Activated CD8-positive, alpha-beta T cell treated with anti-CD3 and anti-CD28 coated beads, Interleukin-2, amount 10 ng/mL, durations not matched to agents 7 days and 5 days (primary cell): ENCODE results near the gene CPVL. TPM values are rescaled to one million over a fixed set of nuclear protein-coding genes. Genes with fewer than 3 reads are reported as not detected.

Experiments used
- ATAC-seq: fragments of 150-1000 bp; cut with Tn5 transposase; one replicate; pipeline ENCODE4 v1.10.0; 2021; ENCODE audit warnings: moderate library complexity
- CTCF ChIA-PET: fragments of 350-600 bp; sonication (Branson Sonifier 250); formaldehyde crosslinking; loops from one replicate; lab custom pipeline; 2021; ENCODE audit warnings: antibody characterized with exemption; lab: Charles Lee
- POLR2A ChIA-PET: fragments of 350-600 bp; sonication (Branson Sonifier 250); formaldehyde crosslinking; loops from one replicate; lab custom pipeline; 2021; ENCODE audit warnings: antibody characterized with exemption; lab: Charles Lee
- DNase-seq: peaks from one replicate; pipeline ENCODE4 v3.0.0-alpha.2; 2020
- H3K27ac Mint-ChIP-seq: one replicate; pipeline ENCODE4 v1.8.0; 2021; ENCODE audit warnings: mild to moderate bottlenecking, mixed read lengths
- H3K27me3 Mint-ChIP-seq: one replicate; pipeline ENCODE4 v1.8.0; 2021; ENCODE audit warnings: low read depth, mixed read lengths
- H3K36me3 Mint-ChIP-seq: one replicate; pipeline ENCODE4 v1.8.0; 2021; ENCODE audit warnings: low read depth, mixed read lengths
- H3K4me1 Mint-ChIP-seq: one replicate; pipeline ENCODE4 v1.8.0; 2021; ENCODE audit warnings: low read depth, mixed read lengths
- H3K4me3 Mint-ChIP-seq: one replicate; pipeline ENCODE4 v1.8.0; 2021; ENCODE audit warnings: mild to moderate bottlenecking, mixed read lengths
- H3K9me3 Mint-ChIP-seq: one replicate; pipeline ENCODE4 v1.8.0; 2022; ENCODE audit warnings: mixed read lengths; ENCODE audit not compliant: insufficient read depth
- total RNA-seq, 2 experiments: library from RNA; stranded (reverse); gene quantifications; one replicate each; pipeline ENCODE4 v1.2.3, GENCODE V29; 2021

CPVL gene
- total RNA-seq, 2 experiments from 2014 or later = not detected

DNA sequence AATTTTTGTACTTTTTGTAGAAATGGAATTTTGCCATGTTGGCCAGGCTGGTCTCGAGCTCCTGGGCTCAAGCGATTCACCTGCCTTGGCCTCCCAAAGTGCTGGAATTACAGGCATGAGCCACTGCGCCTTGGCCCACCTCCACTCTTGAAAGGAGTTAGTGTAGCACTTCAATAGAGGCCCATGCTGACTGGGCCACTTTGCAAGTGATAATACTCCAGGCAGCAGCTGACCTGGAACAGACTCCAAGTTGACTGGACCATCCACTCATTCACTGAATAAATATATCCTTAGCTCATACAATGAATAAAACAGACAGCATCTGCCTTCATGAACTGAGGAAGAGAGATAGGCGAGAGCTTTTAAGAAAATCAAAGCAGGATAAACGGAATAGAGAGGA lies 14.7 kb downstream of the CPVL start:
- no peaks in the 10 kb centered on the region for H3K36me3 Mint-ChIP-seq
- DNase-seq (no peak), ATAC-seq (no peak)
- H3K4me1 Mint-ChIP-seq = no peaks in the 10 kb centered on the region
- peaks cover 20% of the 10 kb centered on the region for H3K27me3 Mint-ChIP-seq
- no peaks in the 10 kb centered on the region for H3K9me3 Mint-ChIP-seq
- POLR2A ChIA-PET = no interaction called here
- CTCF ChIA-PET = no interaction called here
- no peak overlapping the region for H3K4me3 Mint-ChIP-seq
- no peak overlapping the region for H3K27ac Mint-ChIP-seq

DNA sequence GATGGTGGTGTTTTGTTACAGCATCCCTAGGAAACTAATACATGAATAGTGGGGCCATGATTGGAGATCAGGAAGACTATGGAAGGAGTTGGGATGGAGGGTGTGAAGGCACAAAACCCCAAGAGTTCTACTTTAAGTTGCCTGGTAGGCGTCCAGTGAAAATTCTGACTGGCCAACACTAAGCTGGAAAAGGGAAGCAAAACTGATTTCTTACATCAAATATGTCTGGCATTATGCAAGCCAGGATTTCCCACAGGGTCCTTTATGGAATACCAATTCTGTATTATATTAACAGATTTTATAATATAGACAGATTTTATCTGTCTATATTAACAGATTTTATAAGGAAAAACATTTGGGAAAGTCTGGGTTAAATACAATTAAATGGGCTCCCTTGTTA lies 16.2 kb downstream of the CPVL start:
- peaks cover 23% of the 10 kb centered on the region for H3K27me3 Mint-ChIP-seq
- H3K4me1 Mint-ChIP-seq = no peaks in the 10 kb centered on the region
- H3K36me3 Mint-ChIP-seq = no peaks in the 10 kb centered on the region
- DNase-seq = no peak
- CTCF ChIA-PET = no interaction called here
- H3K27ac Mint-ChIP-seq = no peak overlapping the region
- no peak overlapping the region for H3K4me3 Mint-ChIP-seq
- no peaks in the 10 kb centered on the region for H3K9me3 Mint-ChIP-seq
- POLR2A ChIA-PET = no interaction called here
- no peak for ATAC-seq

DNA sequence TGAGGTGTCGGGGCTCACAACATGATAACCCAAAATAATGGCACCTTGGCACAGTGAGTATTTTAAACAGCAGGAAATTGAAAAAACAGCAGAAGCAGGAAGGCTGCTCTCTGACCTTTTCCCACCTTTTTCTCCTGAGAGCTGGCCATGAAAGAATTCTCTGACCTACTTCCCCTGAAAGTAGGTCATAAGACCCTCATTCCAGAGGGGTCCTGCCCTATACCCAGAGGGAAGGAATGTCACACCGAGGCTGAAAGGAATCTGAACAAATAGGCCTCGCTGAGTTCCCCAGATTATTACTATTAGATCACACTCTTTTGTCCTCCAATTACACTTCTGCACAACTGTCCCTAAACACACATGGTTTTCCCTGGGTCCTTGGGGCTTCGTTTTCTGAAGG lies 18.8 kb downstream of the CPVL start:
- no peak overlapping the region for H3K4me3 Mint-ChIP-seq
- no peak for DNase-seq
- H3K4me1 Mint-ChIP-seq = no peaks in the 10 kb centered on the region
- no peaks in the 10 kb centered on the region for H3K9me3 Mint-ChIP-seq
- no peak overlapping the region for H3K27ac Mint-ChIP-seq
- ChIA-PET CTCF (interaction anchor here (1.6 to 2.1 kb wide), 2 partner anchors 21 to 205 kb away, joined by 5 to 6 read pairs; no protein-coding TSS in a partner anchor), POLR2A (no interaction called here)
- no peak for ATAC-seq
- peaks cover 13% of the 10 kb centered on the region for H3K27me3 Mint-ChIP-seq
- H3K36me3 Mint-ChIP-seq = no peaks in the 10 kb centered on the region

DNA sequence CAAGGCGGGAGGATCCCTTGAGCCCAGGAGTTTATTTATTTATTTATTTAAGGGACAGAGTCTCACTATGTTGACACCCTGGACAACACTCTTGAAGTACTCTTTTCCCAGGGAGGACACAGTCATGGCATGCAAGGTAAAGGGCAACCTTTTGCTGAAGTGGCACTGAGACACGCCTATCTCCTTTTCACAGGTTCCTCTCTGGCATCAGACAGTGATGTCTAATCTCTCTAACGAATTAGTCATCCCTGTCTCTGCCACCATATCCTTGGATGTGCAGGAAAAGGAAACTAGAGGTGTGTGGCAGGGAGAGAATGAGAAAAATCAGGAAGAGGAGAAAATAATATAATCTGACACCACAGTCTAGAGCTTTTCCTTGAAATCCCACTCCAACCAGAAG lies 19.5 kb downstream of the CPVL start:
- H3K27ac Mint-ChIP-seq = no peak overlapping the region
- peaks cover 13% of the 10 kb centered on the region for H3K27me3 Mint-ChIP-seq
- no peaks in the 10 kb centered on the region for H3K36me3 Mint-ChIP-seq
- CTCF ChIA-PET = interaction anchor here (0.7 to 2.1 kb wide), 3 partner anchors 20 to 205 kb away, joined by 3 to 6 read pairs (median 3); no protein-coding TSS in a partner anchor
- H3K9me3 Mint-ChIP-seq = no peaks in the 10 kb centered on the region
- no peak overlapping the region for H3K4me3 Mint-ChIP-seq
- no peak for DNase-seq
- no peak for ATAC-seq
- no peaks in the 10 kb centered on the region for H3K4me1 Mint-ChIP-seq
- POLR2A ChIA-PET = no interaction called here

DNA sequence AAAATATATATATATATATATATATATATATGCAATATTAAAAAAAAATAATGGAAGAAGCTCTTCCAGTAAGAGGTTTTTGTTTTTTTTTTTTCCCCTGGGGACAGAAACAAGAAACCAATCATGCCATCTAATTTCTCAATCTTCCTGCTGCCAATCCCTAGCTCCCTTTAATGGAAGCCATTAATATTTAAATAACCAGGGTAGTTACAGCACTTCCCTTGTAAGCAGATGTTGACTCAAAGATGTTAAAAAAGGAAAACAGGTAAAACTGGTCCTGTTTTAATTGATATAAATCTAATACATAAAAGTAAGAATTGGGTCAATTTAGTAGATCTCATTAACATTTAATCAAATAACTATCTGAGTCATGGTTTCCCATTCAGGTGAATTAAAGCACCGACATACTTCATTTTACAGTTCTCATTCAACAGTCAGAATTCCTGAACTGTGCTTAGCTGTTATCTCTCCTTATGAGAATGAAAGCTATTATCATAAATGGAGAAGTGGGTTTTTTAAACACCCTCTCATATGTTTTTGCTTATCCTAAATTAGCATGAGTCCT lies 22.6 kb downstream of the CPVL start:
- no peak overlapping the region for H3K27ac Mint-ChIP-seq
- H3K9me3 Mint-ChIP-seq = no peaks in the 10 kb centered on the region
- H3K36me3 Mint-ChIP-seq = no peaks in the 10 kb centered on the region
- CTCF ChIA-PET = no interaction called here
- DNase-seq (no peak), ATAC-seq (no peak)
- H3K4me3 Mint-ChIP-seq = no peak overlapping the region
- H3K27me3 Mint-ChIP-seq = peaks cover 8% of the 10 kb centered on the region
- no peaks in the 10 kb centered on the region for H3K4me1 Mint-ChIP-seq
- POLR2A ChIA-PET = no interaction called here

DNA sequence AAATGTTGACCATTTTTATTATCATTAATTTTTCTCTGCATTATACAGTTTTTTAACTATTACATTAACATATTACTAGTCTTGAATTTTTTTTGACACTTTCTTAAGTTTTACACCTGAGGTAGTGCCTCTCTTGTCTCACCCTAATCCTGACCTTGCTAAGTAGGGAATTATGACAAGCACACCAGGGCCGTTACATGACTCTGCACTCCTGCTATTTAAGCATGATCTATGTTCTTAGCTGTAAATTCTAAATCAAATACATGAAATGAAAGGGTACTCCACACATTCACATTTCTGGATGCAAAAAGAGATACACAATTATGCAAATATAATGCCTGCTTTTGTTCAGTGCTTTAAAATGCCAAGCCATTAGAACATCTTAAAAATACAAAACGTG lies 23.6 kb downstream of the CPVL start:
- ChIA-PET CTCF (no interaction called here), POLR2A (no interaction called here)
- no peak overlapping the region for H3K4me3 Mint-ChIP-seq
- H3K27me3 Mint-ChIP-seq = peaks cover 10% of the 10 kb centered on the region
- no peaks in the 10 kb centered on the region for H3K9me3 Mint-ChIP-seq
- H3K4me1 Mint-ChIP-seq = no peaks in the 10 kb centered on the region
- no peak overlapping the region for H3K27ac Mint-ChIP-seq
- no peaks in the 10 kb centered on the region for H3K36me3 Mint-ChIP-seq
- no peak for DNase-seq
- no peak for ATAC-seq

DNA sequence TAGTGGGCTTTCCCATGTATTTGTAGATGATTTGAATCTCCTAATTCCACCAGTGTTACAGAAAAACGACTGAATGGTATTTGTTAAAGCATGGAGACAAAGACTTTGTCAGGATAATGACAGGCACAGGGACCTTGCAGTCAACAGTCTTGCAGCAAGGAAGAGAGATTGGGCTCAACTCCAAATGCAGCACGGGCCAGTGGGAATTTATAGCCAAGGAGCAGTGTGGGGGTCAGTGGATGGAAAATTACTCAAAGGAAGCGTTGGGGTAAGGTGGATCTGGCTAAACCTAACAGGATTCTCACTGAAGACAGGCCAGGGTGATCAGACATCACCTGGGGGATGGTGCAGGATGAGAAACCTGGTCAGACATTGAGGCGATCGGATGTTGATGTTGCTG lies 24.3 kb downstream of the CPVL start:
- CTCF ChIA-PET = interaction anchor here (1.1 kb wide), 1 partner anchor 15 kb away, joined by 3 read pairs; no protein-coding TSS in a partner anchor
- no peaks in the 10 kb centered on the region for H3K36me3 Mint-ChIP-seq
- no peak for DNase-seq
- POLR2A ChIA-PET = interaction anchor here (0.6 kb wide), 1 partner anchor 180 kb away, joined by 3 read pairs; no protein-coding TSS in a partner anchor
- H3K27ac Mint-ChIP-seq = no peak overlapping the region
- no peaks in the 10 kb centered on the region for H3K9me3 Mint-ChIP-seq
- no peak for ATAC-seq
- no peak overlapping the region for H3K4me3 Mint-ChIP-seq
- no peaks in the 10 kb centered on the region for H3K4me1 Mint-ChIP-seq
- H3K27me3 Mint-ChIP-seq = peaks cover 14% of the 10 kb centered on the region

DNA sequence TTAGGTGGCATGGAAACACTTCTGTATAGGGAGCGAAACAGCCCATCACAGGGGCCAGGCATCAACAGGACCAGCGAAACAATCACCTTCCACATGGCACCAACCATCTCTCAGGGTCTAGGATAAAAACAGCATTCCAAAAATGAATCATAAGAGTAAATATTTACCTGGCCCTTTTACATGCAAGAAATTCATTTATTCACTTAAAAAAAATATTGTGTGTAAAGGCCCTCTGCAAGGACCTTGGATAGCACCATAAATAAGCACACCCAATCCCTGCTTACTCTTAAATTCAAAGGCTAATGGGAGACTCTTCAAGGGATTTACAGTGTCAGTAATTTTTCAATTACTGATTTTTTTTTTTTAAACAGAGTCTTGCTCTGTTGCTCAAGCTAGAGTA lies 25.4 kb downstream of the CPVL start:
- ATAC-seq (no peak), DNase-seq (no peak)
- Mint-ChIP-seq H3K9me3 (no peaks in the 10 kb centered on the region), H3K4me1 (no peaks in the 10 kb centered on the region), H3K4me3 (no peak overlapping the region), H3K36me3 (no peaks in the 10 kb centered on the region), H3K27me3 (peaks cover 15% of the 10 kb centered on the region), H3K27ac (no peak overlapping the region)
- POLR2A ChIA-PET = no interaction called here
- CTCF ChIA-PET = interaction anchor here (1.1 kb wide), 1 partner anchor 14 kb away, joined by 3 read pairs; no protein-coding TSS in a partner anchor

DNA sequence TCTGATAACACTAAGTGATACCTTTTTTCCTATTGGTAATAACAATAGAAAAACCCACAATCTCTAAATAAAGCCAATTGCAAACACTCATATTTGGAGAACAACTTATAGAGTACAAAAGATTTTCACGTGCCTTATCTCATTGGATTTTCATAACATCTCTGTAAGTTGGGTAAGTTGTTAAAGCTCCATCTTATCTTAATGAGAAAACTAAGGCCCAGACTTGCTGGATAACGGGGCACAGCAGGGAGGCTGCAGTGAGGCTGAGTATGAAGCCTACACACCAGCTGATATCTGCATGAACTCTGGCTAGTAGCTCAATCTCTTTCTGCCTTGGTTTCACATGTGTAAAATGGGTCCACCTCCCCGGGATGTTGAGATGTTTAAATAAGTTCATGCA lies 26.8 kb downstream of the CPVL start:
- H3K27ac Mint-ChIP-seq = no peak overlapping the region
- H3K4me1 Mint-ChIP-seq = no peaks in the 10 kb centered on the region
- ChIA-PET CTCF (interaction anchor here (0.7 to 1.3 kb wide), 3 partner anchors 13 to 1330 kb away, joined by 3 to 4 read pairs (median 3); no protein-coding TSS in a partner anchor), POLR2A (no interaction called here)
- ATAC-seq (no peak), DNase-seq (no peak)
- no peaks in the 10 kb centered on the region for H3K9me3 Mint-ChIP-seq
- H3K4me3 Mint-ChIP-seq = no peak overlapping the region
- H3K36me3 Mint-ChIP-seq = no peaks in the 10 kb centered on the region
- peaks cover 25% of the 10 kb centered on the region for H3K27me3 Mint-ChIP-seq

DNA sequence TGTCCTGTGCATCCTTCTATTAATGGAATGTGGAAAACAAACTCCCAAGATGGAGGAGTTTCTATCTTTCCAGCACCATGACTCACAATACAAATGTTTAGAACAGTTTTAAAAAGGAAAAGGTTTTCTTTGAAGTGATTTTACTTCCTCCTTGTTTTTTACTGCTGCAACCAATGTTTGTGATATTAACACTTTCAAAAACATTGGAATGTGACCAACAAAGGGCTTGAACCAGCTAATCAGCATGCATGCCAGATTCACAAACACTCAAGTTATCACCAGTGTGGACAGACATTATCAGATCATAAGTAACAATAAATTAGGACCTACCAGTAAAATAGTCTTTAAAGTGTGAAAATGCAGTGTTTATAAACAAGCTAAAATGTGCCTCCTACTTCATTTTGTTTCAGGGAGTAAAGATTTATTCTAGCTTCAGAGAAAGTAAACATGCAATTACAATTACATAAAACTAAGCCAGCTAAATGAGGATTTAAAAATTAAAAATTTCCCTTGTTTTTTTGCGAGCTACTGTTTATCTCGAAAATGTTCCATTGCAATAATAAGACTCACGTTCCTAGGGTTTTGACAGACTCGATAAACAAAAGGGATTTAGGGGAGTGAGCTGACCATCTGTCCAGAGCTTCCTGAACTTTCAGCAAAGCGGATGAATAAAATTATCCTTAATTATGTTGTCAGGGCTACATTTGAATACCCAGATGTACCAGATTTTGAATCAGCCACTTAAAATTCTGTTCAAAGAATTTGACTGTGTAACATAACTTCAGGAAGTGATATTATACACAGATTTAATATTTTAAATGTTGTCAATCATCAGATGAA lies 29.8 kb downstream of the CPVL start:
- Mint-ChIP-seq H3K4me3 (no peak overlapping the region), H3K27ac (no peak overlapping the region), H3K27me3 (peaks cover 25% of the 10 kb centered on the region), H3K9me3 (no peaks in the 10 kb centered on the region), H3K36me3 (no peaks in the 10 kb centered on the region), H3K4me1 (peaks cover 11% of the 10 kb centered on the region)
- ATAC-seq = no peak
- POLR2A ChIA-PET = no interaction called here
- no peak for DNase-seq
- CTCF ChIA-PET = interaction anchor here (1.1 to 1.8 kb wide), 3 partner anchors 10 to 292 kb away, joined by 3 to 8 read pairs (median 4); no protein-coding TSS in a partner anchor

DNA sequence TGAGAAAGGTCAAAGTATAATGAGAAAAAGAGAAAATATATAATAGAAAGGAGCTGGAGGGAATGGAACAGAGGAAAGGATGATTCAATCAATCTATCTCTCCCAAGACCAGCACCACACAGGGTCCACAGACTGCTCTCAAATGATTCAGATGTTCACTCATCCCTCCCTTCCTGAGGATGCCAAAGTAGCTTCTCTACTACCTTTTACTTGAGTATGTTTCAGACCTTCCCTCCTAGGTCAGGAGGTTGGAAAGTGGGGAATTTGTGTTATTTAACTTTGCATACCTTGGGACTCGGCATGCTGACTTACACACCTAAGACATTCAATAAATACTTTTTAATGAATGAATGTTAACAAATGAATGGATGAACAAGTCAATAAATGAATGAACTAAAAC lies 30.6 kb downstream of the CPVL start:
- Mint-ChIP-seq H3K36me3 (no peaks in the 10 kb centered on the region), H3K9me3 (no peaks in the 10 kb centered on the region), H3K27ac (no peak overlapping the region), H3K4me3 (no peak overlapping the region), H3K27me3 (peaks cover 30% of the 10 kb centered on the region), H3K4me1 (peaks cover 11% of the 10 kb centered on the region)
- POLR2A ChIA-PET = no interaction called here
- DNase-seq (no peak), ATAC-seq (no peak)
- CTCF ChIA-PET = interaction anchor here (1.1 to 2.8 kb wide), 3 partner anchors 9 to 293 kb away, joined by 3 to 10 read pairs (median 8); no protein-coding TSS in a partner anchor

DNA sequence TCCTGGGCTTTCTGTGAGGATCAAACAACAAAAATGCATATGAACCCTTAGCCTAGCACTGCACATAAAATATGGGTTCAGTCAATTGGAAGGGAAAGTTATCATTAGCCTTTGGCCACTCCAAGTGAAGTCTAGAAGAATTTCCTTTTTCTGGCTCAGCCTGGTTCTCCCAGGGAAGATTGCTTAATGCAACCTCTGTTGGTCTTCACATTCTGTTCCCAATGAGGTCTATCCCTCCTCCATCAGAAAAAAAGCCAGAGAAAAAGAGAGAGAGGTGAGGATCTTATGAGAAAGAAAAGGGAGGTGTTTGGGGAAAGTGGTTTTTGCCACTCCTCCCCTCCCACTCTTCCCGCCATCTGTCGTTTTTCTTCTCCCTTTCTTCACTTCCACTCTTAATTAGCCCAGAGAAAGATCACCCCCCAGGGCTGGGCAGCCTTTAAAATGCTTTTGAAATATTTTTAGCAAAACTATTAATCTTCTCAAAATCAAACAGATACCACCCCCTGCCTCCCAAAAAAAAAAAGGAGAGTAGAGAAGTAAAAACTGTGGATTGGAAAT lies 31.1 kb downstream of the CPVL start:
- POLR2A ChIA-PET = no interaction called here
- Mint-ChIP-seq H3K27me3 (peaks cover 33% of the 10 kb centered on the region), H3K4me3 (no peak overlapping the region), H3K9me3 (no peaks in the 10 kb centered on the region), H3K4me1 (peaks cover 11% of the 10 kb centered on the region), H3K36me3 (no peaks in the 10 kb centered on the region), H3K27ac (no peak overlapping the region)
- CTCF ChIA-PET = interaction anchor here (0.6 to 2.8 kb wide), 3 partner anchors 8 to 294 kb away, joined by 3 to 10 read pairs (median 8); no protein-coding TSS in a partner anchor
- ATAC-seq = no peak
- DNase-seq = no peak
